Measurements from ENCODE around the gene WDR89. TPM values are rescaled to one million over a fixed set of nuclear protein-coding genes. Genes with fewer than 3 reads are reported as not detected.

Gene WDR89
- total and polyA plus RNA-seq, 2 donors (not counting 1 experiment from before 2014, with no cell fraction given), result 5.9 to 19.0 TPM

DNA sequence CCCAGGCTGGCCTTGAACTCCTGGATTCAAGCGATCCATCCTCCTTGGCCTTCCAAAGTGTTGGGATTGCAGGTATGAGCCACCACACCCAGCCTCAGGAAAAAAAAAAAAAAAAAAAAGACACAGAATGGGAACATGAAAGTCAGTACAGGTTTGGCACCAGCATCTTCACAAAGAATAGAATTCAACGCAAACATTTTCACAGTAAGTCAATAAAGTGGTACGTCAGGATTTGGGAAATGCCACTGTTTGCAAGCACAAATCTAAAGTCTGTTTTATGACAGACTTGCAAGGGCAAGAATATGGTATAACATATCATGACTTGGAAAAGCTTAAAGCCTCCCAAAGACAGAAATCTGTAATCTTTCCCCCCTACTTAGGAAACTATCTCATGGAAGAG lies 34.9 kb upstream of the WDR89 start:
- no peaks in the 10 kb centered on the region for H3K27me3 Mint-ChIP-seq
- Histone ChIP-seq H4K20me1 (ENCODE audit: control insufficient read depth, insufficient read depth, low read length, poor library complexity, severe bottlenecking) (no peaks in the 10 kb centered on the region), H3K9me3 (ENCODE audit: control extremely low read depth in 1 of 3, control insufficient read depth in 2 of 3, insufficient read depth in 1 of 3, low read length in 2 of 3) (no peaks in the 10 kb centered on the region), H3K27ac (ENCODE audit: low read length in 2 of 2) (no peak overlapping the region), H3K36me3 (replicated peaks in 1 of 2; ENCODE audit: control extremely low read depth in 1 of 2, control insufficient read depth in 1 of 2, extremely low read depth in 1 of 2, insufficient read depth in 2 of 2, low read length in 1 of 2) (peaks cover 0 to 29% of the 10 kb centered on the region in 2 experiments), H3K79me2 (ENCODE audit: control insufficient read depth, insufficient read depth, low read length) (no peaks in the 10 kb centered on the region), H3K27me3 (replicated peaks in 1 of 4; ENCODE audit: control extremely low read depth in 1 of 4, control insufficient read depth in 3 of 4, insufficient read depth in 4 of 4, low read length in 3 of 4) (no peaks in the 10 kb centered on the region), H2AFZ (ENCODE audit: insufficient read depth, low read depth, low read length, poor library complexity, severe bottlenecking) (no peak overlapping the region), H3K4me3 (ENCODE audit: control extremely low read depth in 1 of 5, extremely low read depth in 1 of 5, insufficient read depth in 1 of 5, low read depth in 2 of 5, low read length in 4 of 5) (no peak overlapping the region), H3K9ac (ENCODE audit: low read length) (no peak overlapping the region), H3K4me1 (ENCODE audit: control insufficient read depth in 2 of 2, insufficient read depth in 2 of 2, low read length in 2 of 2) (no peaks in the 10 kb centered on the region), H3K4me2 (replicated peaks; ENCODE audit: low read depth, low read length, poor library complexity, severe bottlenecking) (no peak overlapping the region)
- H3K27ac Mint-ChIP-seq, result no peak overlapping the region
- no peak overlapping the region for H3K4me3 Mint-ChIP-seq
- WGBS (ENCODE audit: insufficient coverage), result no CpG with 5 or more reads among the region's 3 CpGs
- H3K9me3 Mint-ChIP-seq (ENCODE audit: insufficient read depth), result no peaks in the 10 kb centered on the region
- no peak for DNase-seq
- no peaks in the 10 kb centered on the region for H3K4me1 Mint-ChIP-seq
- intact Hi-C loops (cut with micrococcal nuclease), result no loop called here
- no peak for TF ChIP-seq EZH2 (IDR thresholded peaks at IDR 0.05; ENCODE audit: borderline replicate concordance, insufficient read depth, low read depth, low read length, poor library complexity, severe bottlenecking)
- TF ChIP-seq, protein P1, sequence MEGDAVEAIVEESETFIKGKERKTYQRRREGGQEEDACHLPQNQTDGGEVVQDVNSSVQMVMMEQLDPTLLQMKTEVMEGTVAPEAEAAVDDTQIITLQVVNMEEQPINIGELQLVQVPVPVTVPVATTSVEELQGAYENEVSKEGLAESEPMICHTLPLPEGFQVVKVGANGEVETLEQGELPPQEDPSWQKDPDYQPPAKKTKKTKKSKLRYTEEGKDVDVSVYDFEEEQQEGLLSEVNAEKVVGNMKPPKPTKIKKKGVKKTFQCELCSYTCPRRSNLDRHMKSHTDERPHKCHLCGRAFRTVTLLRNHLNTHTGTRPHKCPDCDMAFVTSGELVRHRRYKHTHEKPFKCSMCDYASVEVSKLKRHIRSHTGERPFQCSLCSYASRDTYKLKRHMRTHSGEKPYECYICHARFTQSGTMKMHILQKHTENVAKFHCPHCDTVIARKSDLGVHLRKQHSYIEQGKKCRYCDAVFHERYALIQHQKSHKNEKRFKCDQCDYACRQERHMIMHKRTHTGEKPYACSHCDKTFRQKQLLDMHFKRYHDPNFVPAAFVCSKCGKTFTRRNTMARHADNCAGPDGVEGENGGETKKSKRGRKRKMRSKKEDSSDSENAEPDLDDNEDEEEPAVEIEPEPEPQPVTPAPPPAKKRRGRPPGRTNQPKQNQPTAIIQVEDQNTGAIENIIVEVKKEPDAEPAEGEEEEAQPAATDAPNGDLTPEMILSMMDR (IDR thresholded peaks at IDR 0.05), result no peak
- POLR2A ChIA-PET, result interaction anchor here (0.7 kb wide), 1 partner anchor 57 kb away, joined by 11 read pairs; no protein-coding TSS in a partner anchor
- CTCF ChIA-PET, result no interaction called here
- ATAC-seq (ENCODE audit: low read depth), result no peak

DNA sequence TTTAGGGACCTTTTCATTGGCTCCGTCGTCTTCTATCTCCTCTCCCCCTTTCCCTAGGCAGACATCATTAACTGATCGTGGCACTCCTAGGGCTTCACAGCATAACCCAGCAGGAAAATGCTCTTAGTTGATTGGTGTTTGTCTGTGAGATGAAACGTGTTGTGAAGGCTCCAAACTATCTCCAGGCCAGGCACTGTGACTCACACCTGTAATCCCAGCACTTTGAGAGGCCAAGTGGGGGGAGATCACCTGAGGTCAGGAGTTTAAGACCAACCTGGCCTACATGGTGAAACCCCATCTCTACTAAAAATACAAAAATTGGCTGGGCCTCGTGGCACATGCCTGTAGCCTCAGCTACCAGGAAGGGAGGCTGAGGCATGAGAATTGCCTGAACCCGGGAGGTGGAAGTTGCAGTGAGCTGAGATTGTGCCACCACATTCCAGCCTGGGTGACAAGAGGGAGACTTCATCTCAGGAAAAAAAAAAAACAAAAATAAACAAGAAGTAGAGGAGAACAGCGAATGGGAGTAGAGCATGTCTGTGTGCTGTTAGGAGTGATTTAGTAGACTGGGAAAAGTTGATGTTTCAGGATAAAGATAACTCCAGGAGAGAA lies 32.3 kb upstream of the WDR89 start:
- no peak for ATAC-seq (ENCODE audit: low read depth)
- Histone ChIP-seq H3K4me2 (replicated peaks; ENCODE audit: low read depth, low read length, poor library complexity, severe bottlenecking) (no peak overlapping the region), H3K4me3 (ENCODE audit: control extremely low read depth in 1 of 5, extremely low read depth in 1 of 5, insufficient read depth in 1 of 5, low read depth in 2 of 5, low read length in 4 of 5) (no peak overlapping the region)

More for the DNA sequence above, 32.3 kb upstream of the WDR89 start:
- no peak overlapping the region for H3K4me3 Mint-ChIP-seq
- Histone ChIP-seq H3K9me3 (ENCODE audit: control extremely low read depth in 1 of 3, control insufficient read depth in 2 of 3, insufficient read depth in 1 of 3, low read length in 2 of 3) (no peaks in the 10 kb centered on the region), H3K4me1 (ENCODE audit: control insufficient read depth in 2 of 2, insufficient read depth in 2 of 2, low read length in 2 of 2) (no peaks in the 10 kb centered on the region), H3K27ac (ENCODE audit: low read length in 2 of 2) (no peak overlapping the region), H4K20me1 (ENCODE audit: control insufficient read depth, insufficient read depth, low read length, poor library complexity, severe bottlenecking) (no peaks in the 10 kb centered on the region), H3K79me2 (ENCODE audit: control insufficient read depth, insufficient read depth, low read length) (no peaks in the 10 kb centered on the region), H3K36me3 (replicated peaks in 1 of 2; ENCODE audit: control extremely low read depth in 1 of 2, control insufficient read depth in 1 of 2, extremely low read depth in 1 of 2, insufficient read depth in 2 of 2, low read length in 1 of 2) (peaks cover 0 to 14% of the 10 kb centered on the region in 2 experiments), H3K9ac (ENCODE audit: low read length) (no peak overlapping the region), H2AFZ (ENCODE audit: insufficient read depth, low read depth, low read length, poor library complexity, severe bottlenecking) (no peak overlapping the region), H3K27me3 (replicated peaks in 1 of 4; ENCODE audit: control extremely low read depth in 1 of 4, control insufficient read depth in 3 of 4, insufficient read depth in 4 of 4, low read length in 3 of 4) (no peaks in the 10 kb centered on the region)
- H3K9me3 Mint-ChIP-seq (ENCODE audit: insufficient read depth), result no peaks in the 10 kb centered on the region
- TF ChIP-seq, protein P1 (IDR thresholded peaks at IDR 0.05), result no peak
- TF ChIP-seq EZH2 (IDR thresholded peaks at IDR 0.05; ENCODE audit: borderline replicate concordance, insufficient read depth, low read depth, low read length, poor library complexity, severe bottlenecking), result no peak
- ChIA-PET POLR2A (no interaction called here), CTCF (no interaction called here)
- WGBS (ENCODE audit: insufficient coverage), result 100% methylated on average over 1 of the region's 7 CpGs
- H3K4me1 Mint-ChIP-seq, result no peaks in the 10 kb centered on the region
- H3K27me3 Mint-ChIP-seq, result no peaks in the 10 kb centered on the region
- intact Hi-C loops (cut with micrococcal nuclease), result no loop called here
- H3K27ac Mint-ChIP-seq, result no peak overlapping the region
- DNase-seq, result no peak
